GM12878 (cell line): ENCODE results near the gene CCL15. TPM values are rescaled to one million over a fixed set of nuclear protein-coding genes. Genes with fewer than 3 reads are reported as not detected.

Source experiments
- ATAC-seq: fragments of 200-7000 bp; cut with Tn5 transposase; 3 replicates; pipeline ENCODE4 v1.9.1; 2020; ENCODE audit warnings: mild to moderate bottlenecking, moderate library complexity
- BruUV-seq: library from RNA; stranded (reverse); fragments of 400-500 nt; replicated peaks from 2 replicates; lab custom pipeline; 2021; lab: Mats Ljungman, UMichigan
- CTCF ChIA-PET: fragments of 300-600 bp; sonication (Branson Sonifier 250); formaldehyde crosslinking; extraction: SDS; loops from one replicate; lab custom pipeline; 2021; ENCODE audit warnings: inconsistent platforms; lab: Yijun Ruan, JAX
- POLR2A ChIA-PET: fragments of 350-600 bp; formaldehyde crosslinking; extraction: SDS; loops from one replicate; lab custom pipeline; 2021; ENCODE audit warnings: inconsistent platforms; lab: Charles Lee
- RAD21 ChIA-PET: fragments of 300-600 bp; sonication (Branson Sonifier 250); formaldehyde crosslinking; loops from one replicate; lab custom pipeline; 2023; ENCODE audit warnings: antibody characterized with exemption; ENCODE audit not compliant: unreplicated experiment; lab: Charles Lee
- SMC1A ChIA-PET: fragments of 300-600 bp; sonication (Branson Sonifier 250); formaldehyde crosslinking; loops from one replicate; lab custom pipeline; 2023; ENCODE audit not compliant: unreplicated experiment, uncharacterized antibody; lab: Charles Lee
- DNase-seq: peaks from one replicate; pipeline ENCODE4 v3.0.0-alpha.2; 2011; ENCODE audit warnings: low read depth, low spot score
- FAIRE-seq: peaks from 3 replicates; lab custom pipeline; 2011; peaks lifted over from hg19 to GRCh38; lab: Jason Lieb, UNC
- H2AFZ ChIP-seq: 2 replicates; pipeline ENCODE4 v1.6.0; 2011; ENCODE audit warnings: low read depth, low read length, control low read depth; ENCODE audit not compliant: control insufficient read depth
- H3K27ac ChIP-seq: 2 replicates; pipeline ENCODE4 v1.5.1; 2011; ENCODE audit warnings: control low read depth; ENCODE audit not compliant: control insufficient read depth, insufficient read depth
- H3K27me3 ChIP-seq, 2 experiments: replicated peaks in 1 of 2; 2 replicates each; pipeline versions ENCODE4 v1.6.0 to v1.6.1; 2011; ENCODE audit warnings: low read length in 1 of 2; ENCODE audit not compliant: control insufficient read depth in 2 of 2, insufficient read depth in 2 of 2
- H3K36me3 ChIP-seq, 2 experiments: 2 replicates each; pipeline ENCODE4 v1.5.1; 2011; ENCODE audit warnings: low read length in 1 of 2; ENCODE audit not compliant: control insufficient read depth in 2 of 2, insufficient read depth in 2 of 2
- H3K4me1 ChIP-seq: 2 replicates; pipeline ENCODE4 v1.6.1; 2011; ENCODE audit warnings: mild to moderate bottlenecking, low read length, moderate library complexity, mixed read lengths; ENCODE audit not compliant: control insufficient read depth, insufficient read depth
- H3K4me2 ChIP-seq: 2 replicates; pipeline ENCODE4 v1.6.0; 2011; ENCODE audit warnings: control low read depth; ENCODE audit not compliant: control insufficient read depth, insufficient read depth
- H3K4me3 ChIP-seq: fragments of 200-600 bp; sonication (generic); 2 replicates; pipeline ENCODE4 v1.5.1; 2016
- H3K79me2 ChIP-seq: 2 replicates; pipeline ENCODE4 v1.6.0; 2011; ENCODE audit warnings: low read length; ENCODE audit not compliant: control insufficient read depth, insufficient read depth
- H3K9ac ChIP-seq: 2 replicates; pipeline ENCODE4 v1.8.0; 2011; ENCODE audit warnings: low read length, control low read depth, mixed read lengths; ENCODE audit not compliant: control insufficient read depth, insufficient read depth
- H3K9me3 ChIP-seq: replicated peaks from 3 replicates; pipeline ENCODE4 v1.5.1; 2011; ENCODE audit warnings: mild to moderate bottlenecking, low read length; ENCODE audit not compliant: control insufficient read depth, insufficient read depth
- H4K20me1 ChIP-seq: 2 replicates; pipeline ENCODE4 v1.6.0; 2011; ENCODE audit not compliant: control insufficient read depth, insufficient read depth
- BHLHE40 ChIP-seq, 2 experiments: fragments of 450-650 bp in 1 of 2; IDR thresholded peaks; 2 replicates each; pipeline ENCODE4 v1.6.1; 2011 to 2017; ENCODE audit warnings: low read depth in 2 of 2, borderline replicate concordance in 1 of 2, improper control_type of control experiment in 1 of 2, low read length in 1 of 2, mild to moderate bottlenecking in 1 of 2
- CBX3 ChIP-seq: fragments of 200-600 bp; sonication (generic); IDR thresholded peaks from 2 replicates; pipeline ENCODE4 v1.6.1; 2016; ENCODE audit warnings: low read depth, borderline replicate concordance
- E2F4 ChIP-seq: IDR thresholded peaks from 2 replicates; pipeline ENCODE4 v1.6.1; 2012; ENCODE audit warnings: low read depth, low read length, improper control_type of control experiment
- EGR1 ChIP-seq, 2 experiments: IDR thresholded peaks; 1 replicate in 1 of 2; 2 replicates in 1 of 2; pipeline ENCODE4 v1.6.1; 2011 to 2012; ENCODE audit warnings: low read depth in 2 of 2, low read length in 2 of 2, borderline replicate concordance in 1 of 2, mild to moderate bottlenecking in 1 of 2, moderate library complexity in 1 of 2
- HCFC1 ChIP-seq: fragments of 150-350 bp; IDR thresholded peaks from 2 replicates; pipeline ENCODE4 v1.6.1; 2014; ENCODE audit warnings: low read length
- HDAC6 ChIP-seq: fragments of 200-600 bp; sonication (generic); IDR thresholded peaks from one replicate; pipeline ENCODE4 v1.8.0; 2017; ENCODE audit warnings: antibody characterized with exemption; ENCODE audit not compliant: unreplicated experiment
- IKZF1 ChIP-seq: fragments of 450-650 bp; conservative IDR thresholded peaks from 2 replicates; pipeline ENCODE4 v1.6.1; 2017; ENCODE audit warnings: antibody characterized with exemption, mild to moderate bottlenecking
- IKZF2 ChIP-seq, 2 experiments: fragments of 450-650 bp; IDR thresholded peaks; 2 replicates each; pipeline ENCODE4 v1.6.1; 2017; ENCODE audit warnings: mild to moderate bottlenecking in 2 of 2, moderate library complexity in 2 of 2
- KDM1A ChIP-seq: fragments of 200-600 bp; sonication (generic); IDR thresholded peaks from 2 replicates; pipeline ENCODE4 v1.6.1; 2016; ENCODE audit warnings: borderline replicate concordance
- MTA3 ChIP-seq: IDR thresholded peaks from 2 replicates; pipeline ENCODE4 v1.6.1; 2012; ENCODE audit warnings: low read length, inconsistent platforms, borderline replicate concordance
- POLR2AphosphoS2 ChIP-seq: IDR thresholded peaks from 2 replicates; pipeline ENCODE4 v1.6.1; 2011; ENCODE audit warnings: low read depth, mild to moderate bottlenecking, low read length, improper control_type of control experiment, moderate library complexity
- SPI1 ChIP-seq: IDR thresholded peaks from 2 replicates; pipeline ENCODE4 v1.6.1; 2011; ENCODE audit warnings: low read depth, mild to moderate bottlenecking, low read length, moderate library complexity, borderline replicate concordance; ENCODE audit not compliant: insufficient read depth
- TCF3 ChIP-seq: IDR thresholded peaks from 2 replicates; pipeline ENCODE4 v1.6.1; 2012; ENCODE audit warnings: low read depth, mild to moderate bottlenecking, low read length, borderline replicate concordance; ENCODE audit not compliant: insufficient read depth
- YBX1 ChIP-seq: fragments of 450-650 bp; IDR thresholded peaks from 2 replicates; pipeline ENCODE4 v1.6.1; 2016; ENCODE audit warnings: antibody characterized with exemption
- ZBTB11 ChIP-seq: fragments of 450-650 bp; formaldehyde crosslinking; IDR thresholded peaks from 2 replicates; pipeline ENCODE4 v1.5.0; 2022; ENCODE audit warnings: mild to moderate bottlenecking, missing genetic modification characterization
- ZBTB4 ChIP-seq: fragments of 450-650 bp; formaldehyde crosslinking; IDR thresholded peaks from 2 replicates; pipeline ENCODE4 v1.4.0; 2022; ENCODE audit warnings: mild to moderate bottlenecking, moderate library complexity
- WGBS: methylation state at CpG from one replicate; pipeline ENCODE4 v1.1.6; 2016; ENCODE audit warnings: low lambda C conversion rate; ENCODE audit not compliant: insufficient replicate concordance, insufficient coverage; ENCODE audit errors: missing lambda C conversion rate; 5-methylcytosine and 5-hydroxymethylcytosine counted together
- in situ Hi-C: fragments of 300-500 bp; cut with MboI; formaldehyde crosslinking; loops from 9 replicates; pipeline ENCODE4 v1.14.3; 2018; ENCODE audit warnings: mixed read lengths
- intact Hi-C: fragments of 100-400 bp; cut with micrococcal nuclease; formaldehyde crosslinking; loops from one replicate; pipeline ENCODE4 v1.14.2; 2022; ENCODE audit not compliant: unreplicated experiment
- polyA plus RNA-seq, 11 experiments: library from polyadenylated mRNA; depleted of rRNA in 4 of 11; unstranded in 6 of 11; stranded (reverse) in 5 of 11; fragments of >200 nt; fragmentation: Nextera tagmentation in 4 of 11; fragmentation: Illumina TruSeq in 1 of 11; extraction: Ambion mirVana in 4 of 11; extraction: Trizol in 1 of 11; gene quantifications; 1 replicate in 1 of 11; 2 replicates in 10 of 11; pipeline versions ENCODE4 v1.2.1 to v1.2.3, GENCODE V29; 2011 to 2016; ENCODE audit warnings: inconsistent platforms in 2 of 11, missing spikeins in 2 of 11, low read depth in 1 of 11
- total RNA-seq, 4 experiments: library from RNA; depleted of rRNA in 3 of 4; stranded (reverse); fragments of >200 nt in 3 of 4; fragmentation: Illumina TruSeq in 1 of 4; extraction: Trizol in 1 of 4; gene quantifications; 2 replicates each; pipeline versions ENCODE4 v1.2.1 to v1.2.3, GENCODE V29; 2013 to 2021

CCL15 gene
- total and polyA plus RNA-seq, 10 of the 15 experiments (the other 5 are each of a cell fraction or from before 2014, with no cell fraction given): 0.12 TPM; not detected in 9

- in situ Hi-C loops: no loop called here
These were observed 52.0 kb downstream of the CCL15 start for GRCh38 chr17:35949401-35949800.

More at GRCh38 chr17:35949401-35949800, 52.0 kb downstream of the CCL15 start:
- intact Hi-C loops: loop anchor here (5.0 kb wide), 1 partner anchor 102 kb away; no protein-coding TSS in a partner anchor
- no peaks in the 10 kb centered on the region for H4K20me1 ChIP-seq
- SMC1A ChIA-PET: interaction anchor here (0.6 to 3.0 kb wide), 6 partner anchors 9 to 197 kb away, joined by 3 to 18 read pairs (median 4); no protein-coding TSS in a partner anchor
- BruUV-seq: no TSS peak
- RAD21 ChIA-PET: interaction anchor here (0.7 to 1.9 kb wide), 7 partner anchors 18 to 201 kb away, joined by 3 to 8 read pairs (median 4); no protein-coding TSS in a partner anchor
- no peak for ATAC-seq
- no peak overlapping the region for H2AFZ ChIP-seq
- 32% methylated on average over 3 of the region's 3 CpGs for WGBS
- no peak overlapping the region for H3K4me2 ChIP-seq
- TF ChIP-seq ZBTB11 (CRISPR knock-in tag) (no peak), TCF3 (no peak), E2F4 (no peak), IKZF1 (no peak), SPI1 (no peak), KDM1A (no peak), POLR2AphosphoS2 (no peak), BHLHE40 (IDR thresholded peaks at IDR 0.05; ENCODE audit: borderline replicate concordance in 1 of 2, low read depth in 2 of 2, low read length in 1 of 2) (no peak), YBX1 (no peak), ZBTB4 (no peak), IKZF2 (IDR thresholded peaks at IDR 0.05) (no peak), EGR1 (IDR thresholded peaks at IDR 0.05; ENCODE audit: borderline replicate concordance in 1 of 2, low read depth in 2 of 2, low read length in 2 of 2) (no peak), HCFC1 (no peak), HDAC6 (no peak), CBX3 (no peak), MTA3 (no peak)
- TF ChIP-seq, all 136 proteins: peak for 0
- H3K4me1 ChIP-seq: no peaks in the 10 kb centered on the region
- no peaks in the 10 kb centered on the region for H3K79me2 ChIP-seq
- DNase-seq: no peak
- no peak overlapping the region for H3K27ac ChIP-seq
- no peaks in the 10 kb centered on the region for H3K36me3 ChIP-seq
- H3K4me3 ChIP-seq: no peak overlapping the region
- no peaks in the 10 kb centered on the region; a peak in 1 of 4 replicates for H3K27me3 ChIP-seq
- no peaks in the 10 kb centered on the region for H3K9me3 ChIP-seq
- ChIA-PET CTCF (interaction anchor here (1.1 to 4.8 kb wide), 7 partner anchors 9 to 534 kb away, joined by 3 to 38 read pairs (median 18); no protein-coding TSS in a partner anchor), POLR2A (no interaction called here)
- no peak overlapping the region for H3K9ac ChIP-seq
- FAIRE-seq: no peak
